SK-N-SH treated with all-trans-retinoic acid at 6 μM for 48 hours (cell line): Measurements from ENCODE around the gene DOCK2.

Source experiments
- TCF4 ChIP-seq: fragments of 250-450 bp; sonication (Bioruptor Pico); IDR thresholded peaks from 2 replicates; pipeline ENCODE4 v1.8.0; 2021; ENCODE audit warnings: mild to moderate bottlenecking, moderate library complexity, borderline replicate concordance
- ZNF565 ChIP-seq: fragments of 450-650 bp; formaldehyde crosslinking; conservative IDR thresholded peaks from 2 replicates; pipeline ENCODE4 v1.5.0; 2020; ENCODE audit warnings: low read depth, mild to moderate bottlenecking, moderate library complexity
- TF ChIP-seq, protein P1 (sequence below): fragments of 250-450 bp; sonication (Bioruptor Pico); IDR thresholded peaks from 2 replicates; pipeline ENCODE4 v1.8.0; 2020; ENCODE audit warnings: mild to moderate bottlenecking, moderate library complexity, borderline replicate concordance

DNA sequence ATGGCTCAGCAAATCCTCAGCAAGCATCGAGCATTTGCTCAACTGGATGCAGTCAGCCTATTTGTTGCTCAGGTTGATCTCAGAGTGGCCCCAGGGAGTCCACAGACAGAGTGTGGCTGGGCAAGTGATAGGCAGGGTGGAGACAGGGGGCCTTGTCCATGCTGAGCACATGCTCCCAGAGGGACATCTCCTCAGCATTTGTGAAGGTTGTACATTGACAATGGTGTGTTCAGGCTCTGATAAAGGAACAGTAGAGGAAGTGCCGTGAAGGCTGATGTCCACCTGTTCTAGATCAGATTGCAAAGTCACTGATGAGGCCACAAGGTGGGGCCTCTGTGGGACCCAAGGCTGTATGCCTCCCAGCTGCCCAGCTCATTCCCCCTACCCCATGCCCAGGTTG lies 418.5 kb downstream of the DOCK2 start:
- TF ChIP-seq ZNF565 (CRISPR knock-in tag) (no peak), TCF4 (no peak)
- TF ChIP-seq, protein P1, sequence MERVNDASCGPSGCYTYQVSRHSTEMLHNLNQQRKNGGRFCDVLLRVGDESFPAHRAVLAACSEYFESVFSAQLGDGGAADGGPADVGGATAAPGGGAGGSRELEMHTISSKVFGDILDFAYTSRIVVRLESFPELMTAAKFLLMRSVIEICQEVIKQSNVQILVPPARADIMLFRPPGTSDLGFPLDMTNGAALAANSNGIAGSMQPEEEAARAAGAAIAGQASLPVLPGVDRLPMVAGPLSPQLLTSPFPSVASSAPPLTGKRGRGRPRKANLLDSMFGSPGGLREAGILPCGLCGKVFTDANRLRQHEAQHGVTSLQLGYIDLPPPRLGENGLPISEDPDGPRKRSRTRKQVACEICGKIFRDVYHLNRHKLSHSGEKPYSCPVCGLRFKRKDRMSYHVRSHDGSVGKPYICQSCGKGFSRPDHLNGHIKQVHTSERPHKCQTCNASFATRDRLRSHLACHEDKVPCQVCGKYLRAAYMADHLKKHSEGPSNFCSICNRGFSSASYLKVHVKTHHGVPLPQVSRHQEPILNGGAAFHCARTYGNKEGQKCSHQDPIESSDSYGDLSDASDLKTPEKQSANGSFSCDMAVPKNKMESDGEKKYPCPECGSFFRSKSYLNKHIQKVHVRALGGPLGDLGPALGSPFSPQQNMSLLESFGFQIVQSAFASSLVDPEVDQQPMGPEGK (CRISPR knock-in tag), result no peak
